Superior temporal gyrus (tissue), 1 donor: ENCODE measurements around the gene NGLY1.
A peak's percentile ranks its signal among the peaks of the same experiment; 100 is the strongest.

ENCODE experiments used
- DNase-seq: peaks from one replicate; pipeline ENCODE4 v3.0.0-alpha.2; 2016; ENCODE audit errors: extremely low spot score

The NGLY1 gene

GRCh38 chr3:25784971-25785370, 1.7 kb upstream of the NGLY1 start:
- no peak for DNase-seq

GRCh38 chr3:25783661-25784512, 644 bp upstream of the NGLY1 start:
- DNase-seq = peak; percentile 58

GRCh38 chr3:25782636-25782937, 656 bp downstream of the NGLY1 start:
- DNase-seq = peak; percentile 42

- no peak for DNase-seq
Measured at GRCh38 chr3:25781758-25782594, 1.3 kb downstream of the NGLY1 start.

- DNase-seq = no peak
Measured at GRCh38 chr3:25781145-25781757, 2.0 kb downstream of the NGLY1 start.

GRCh38 chr3:25780618-25781017, 2.6 kb downstream of the NGLY1 start:
- DNase-seq = no peak

- no peak for DNase-seq
Measured at GRCh38 chr3:25775936-25776335, 7.3 kb downstream of the NGLY1 start.

- DNase-seq = no peak
Measured at GRCh38 chr3:25768851-25769250, 14.4 kb downstream of the NGLY1 start.

- DNase-seq = no peak
Measured at GRCh38 chr3:25751725-25752124, 31.5 kb downstream of the NGLY1 start.

GRCh38 chr3:25751048-25751447, 32.2 kb downstream of the NGLY1 start:
- DNase-seq = no peak

- DNase-seq = no peak
Measured at GRCh38 chr3:25749031-25749581, 34.1 kb downstream of the NGLY1 start.

- DNase-seq = no peak
Measured at GRCh38 chr3:25748189-25748588, 35.1 kb downstream of the NGLY1 start.

- no peak for DNase-seq
Measured at GRCh38 chr3:25747033-25747432, 36.2 kb downstream of the NGLY1 start.

- DNase-seq = no peak
Measured at GRCh38 chr3:25744470-25744869, 38.8 kb downstream of the NGLY1 start.

- DNase-seq = no peak
Measured at GRCh38 chr3:25728101-25728500, 55.1 kb downstream of the NGLY1 start.

- DNase-seq = no peak
Measured at GRCh38 chr3:25727316-25727715, 55.9 kb downstream of the NGLY1 start.

- DNase-seq = no peak
Measured at GRCh38 chr3:25725810-25726209, 57.4 kb downstream of the NGLY1 start.

- no peak for DNase-seq
Measured at GRCh38 chr3:25724948-25725645, 58.1 kb downstream of the NGLY1 start.

GRCh38 chr3:25723802-25724201, 59.4 kb downstream of the NGLY1 start:
- no peak for DNase-seq

- DNase-seq = no peak
Measured at GRCh38 chr3:25719321-25719720, 63.9 kb downstream of the NGLY1 start.

- no peak for DNase-seq
Measured at GRCh38 chr3:25713341-25713985, 69.8 kb downstream of the NGLY1 start.
